ENCODE results near the gene RPS8.
"Not testable (repeated sequence)": the region's sequence is repeated elsewhere in the genome, so short reads cannot be mapped to it uniquely, and the experiment has no call there.

GRCh38 chr1:44810762-44811105, 35.4 kb downstream of the RPS8 start:
- TF ChIP-seq CTCF, POLR2A (IDR thresholded peaks at IDR 0.05): not testable (repeated sequence)
